H1 (cell line): Measurements from ENCODE around the gene GJB1. TPM values are rescaled to one million over a fixed set of nuclear protein-coding genes. Genes with fewer than 3 reads are reported as not detected.

Experiments used
- CTCF ChIA-PET: fragments of 300-600 bp; sonication (Branson Sonifier 250); formaldehyde crosslinking; loops from one replicate; lab custom pipeline; 2021; ENCODE audit not compliant: partially characterized antibody; lab: Charles Lee
- POLR2A ChIA-PET: fragments of 300-600 bp; sonication (Branson Sonifier 250); formaldehyde crosslinking; loops from one replicate; lab custom pipeline; 2021; ENCODE audit warnings: inconsistent platforms; ENCODE audit not compliant: partially characterized antibody; lab: Charles Lee
- DNase-seq, 2 experiments: peaks; one replicate each; pipeline versions ENCODE4 v3.0.0 to v3.0.0-alpha.2; 2010 to 2022; ENCODE audit warnings: low spot score in 2 of 2, low read depth in 1 of 2, mixed read lengths in 1 of 2
- FAIRE-seq: peaks from 2 replicates; lab custom pipeline; 2011; peaks lifted over from hg19 to GRCh38; lab: Jason Lieb, UNC
- H2AFZ ChIP-seq: 2 replicates; pipeline ENCODE4 v1.8.1; 2012; ENCODE audit warnings: low read length, inconsistent platforms
- H2AK5ac ChIP-seq: 2 replicates; pipeline ENCODE4 v1.6.1; 2013; ENCODE audit warnings: low read depth, low read length
- H2BK120ac ChIP-seq: replicated peaks from 2 replicates; pipeline ENCODE3; 2013; ENCODE audit warnings: low read depth, low read length, inconsistent platforms
- H2BK12ac ChIP-seq: 2 replicates; pipeline ENCODE4 v1.6.1; 2013; ENCODE audit warnings: low read depth, low read length
- H2BK15ac ChIP-seq: 2 replicates; pipeline ENCODE4 v1.6.1; 2013; ENCODE audit warnings: low read length
- H2BK20ac ChIP-seq: 2 replicates; pipeline ENCODE4 v1.6.1; 2013; ENCODE audit warnings: low read length
- H2BK5ac ChIP-seq: 2 replicates; pipeline ENCODE4 v1.6.1; 2013; ENCODE audit warnings: low read depth, low read length
- H3K14ac ChIP-seq: 2 replicates; pipeline ENCODE4 v1.6.1; 2013; ENCODE audit warnings: inconsistent platforms; ENCODE audit not compliant: insufficient read length
- H3K18ac ChIP-seq: 2 replicates; pipeline ENCODE4 v1.6.1; 2013; ENCODE audit warnings: low read length; ENCODE audit errors: extremely low read depth
- H3K23ac ChIP-seq: 2 replicates; pipeline ENCODE4 v1.6.1; 2013; ENCODE audit warnings: inconsistent platforms; ENCODE audit not compliant: insufficient read length
- H3K23me2 ChIP-seq: 2 replicates; pipeline ENCODE4 v1.6.1; 2013; ENCODE audit warnings: low read depth, low read length
- H3K27ac ChIP-seq: 2 replicates; pipeline ENCODE4 v1.6.1; 2011; ENCODE audit warnings: low read depth, low read length, inconsistent platforms
- H3K27me3 ChIP-seq, 4 experiments: replicated peaks in 1 of 4; 1 replicate in 1 of 4; 2 replicates in 3 of 4; pipeline versions ENCODE4 v1.6.1 to v1.8.1; 2011 to 2013; ENCODE audit warnings: low read length in 3 of 4, mild to moderate bottlenecking in 3 of 4, inconsistent platforms in 2 of 4, mixed read lengths in 2 of 4, moderate library complexity in 1 of 4; ENCODE audit not compliant: control insufficient read depth in 3 of 4, insufficient read depth in 3 of 4; ENCODE audit errors: extremely low read depth in 1 of 4
- H3K36me3 ChIP-seq, 4 experiments: 2 replicates each; pipeline versions ENCODE4 v1.6.1 to v1.8.1; 2011 to 2013; ENCODE audit warnings: mild to moderate bottlenecking in 4 of 4, low read length in 3 of 4, moderate library complexity in 2 of 4, control low read depth in 1 of 4, inconsistent platforms in 1 of 4; ENCODE audit not compliant: insufficient read depth in 4 of 4, control insufficient read depth in 2 of 4
- H3K4ac ChIP-seq: replicated peaks from 2 replicates; pipeline ENCODE3; 2013; ENCODE audit warnings: low read length, low read depth, mixed read lengths, inconsistent platforms; ENCODE audit not compliant: insufficient read length
- H3K4me1 ChIP-seq, 4 experiments: replicated peaks in 1 of 4; 1 replicate in 1 of 4; 2 replicates in 3 of 4; pipeline versions ENCODE4 v1.6.1 to v1.8.1; 2011 to 2013; ENCODE audit warnings: low read length in 3 of 4, inconsistent platforms in 2 of 4, mixed read lengths in 1 of 4; ENCODE audit not compliant: insufficient read depth in 4 of 4, control insufficient read depth in 3 of 4
- H3K4me2 ChIP-seq, 2 experiments: 2 replicates each; pipeline versions ENCODE4 v1.6.1 to v1.8.1; 2011 to 2013; ENCODE audit warnings: low read depth in 2 of 2, low read length in 2 of 2, control low read depth in 1 of 2, inconsistent platforms in 1 of 2, mild to moderate bottlenecking in 1 of 2; ENCODE audit not compliant: insufficient read depth in 1 of 2
- H3K4me3 ChIP-seq, 4 experiments: fragments of 200-600, 300-600 bp in 1 of 4; sonication (generic), shearing (Covaris generic), sonication (Bioruptor Twin) in 1 of 4; 2 replicates each; pipeline versions ENCODE4 v1.5.1 to v1.8.1; 2011 to 2016; ENCODE audit warnings: low read length in 4 of 4, low read depth in 3 of 4, control low read depth in 2 of 4, inconsistent platforms in 2 of 4, mild to moderate bottlenecking in 2 of 4, mixed read lengths in 1 of 4, moderate library complexity in 1 of 4; ENCODE audit not compliant: insufficient read depth in 2 of 4; ENCODE audit errors: extremely low read depth in 1 of 4
- H3K56ac ChIP-seq: replicated peaks from 2 replicates; pipeline ENCODE3; 2013; ENCODE audit warnings: low read depth, mild to moderate bottlenecking, mixed read lengths, low read length, inconsistent platforms; ENCODE audit not compliant: insufficient read length
- H3K79me1 ChIP-seq: 2 replicates; pipeline ENCODE4 v1.6.1; 2013; ENCODE audit warnings: low read depth, low read length, control low read depth
- H3K79me2 ChIP-seq, 2 experiments: 2 replicates each; pipeline versions ENCODE4 v1.6.1 to v1.8.1; 2012 to 2013; ENCODE audit warnings: low read length in 2 of 2, mild to moderate bottlenecking in 2 of 2, inconsistent platforms in 1 of 2; ENCODE audit not compliant: insufficient read depth in 2 of 2, control insufficient read depth in 1 of 2
- H3K9ac ChIP-seq, 4 experiments: replicated peaks in 1 of 4; 1 replicate in 1 of 4; 2 replicates in 3 of 4; pipeline versions ENCODE4 v1.6.1 to v1.8.1; 2011 to 2013; ENCODE audit warnings: low read depth in 3 of 4, low read length in 3 of 4, control low read depth in 2 of 4, mild to moderate bottlenecking in 2 of 4, moderate library complexity in 2 of 4, inconsistent platforms in 1 of 4; ENCODE audit errors: extremely low read depth in 1 of 4
- H3K9me3 ChIP-seq, 2 experiments: 2 replicates each; pipeline versions ENCODE4 v1.6.1 to v1.8.1; 2012 to 2013; ENCODE audit warnings: mild to moderate bottlenecking in 2 of 2, moderate library complexity in 2 of 2, control low read depth in 1 of 2, inconsistent platforms in 1 of 2, low read depth in 1 of 2, low read length in 1 of 2, mixed read lengths in 1 of 2; ENCODE audit not compliant: insufficient read depth in 2 of 2
- H4K20me1 ChIP-seq, 2 experiments: replicated peaks in 1 of 2; 2 replicates each; pipeline versions ENCODE3 to v1.8.1; 2011 to 2013; ENCODE audit warnings: inconsistent platforms in 2 of 2, low read length in 2 of 2, mild to moderate bottlenecking in 1 of 2; ENCODE audit not compliant: insufficient read depth in 2 of 2, control insufficient read depth in 1 of 2
- H4K5ac ChIP-seq: 2 replicates; pipeline ENCODE4 v1.6.1; 2013; ENCODE audit warnings: low read length, low read depth, mixed read lengths, inconsistent platforms; ENCODE audit not compliant: insufficient read length
- H4K8ac ChIP-seq: 2 replicates; pipeline ENCODE4 v1.8.0; 2013; ENCODE audit warnings: mild to moderate bottlenecking, moderate library complexity, low read length, inconsistent platforms; ENCODE audit not compliant: insufficient read depth; ENCODE audit errors: extremely low read depth
- H4K91ac ChIP-seq: replicated peaks from 2 replicates; pipeline ENCODE3; 2013; ENCODE audit warnings: low read length, mixed read lengths, inconsistent platforms; ENCODE audit not compliant: insufficient read length
- BRCA1 ChIP-seq: IDR thresholded peaks from 2 replicates; pipeline ENCODE4 v1.6.1; 2012; ENCODE audit warnings: low read depth, low read length, improper control_type of control experiment
- CEBPB ChIP-seq: IDR thresholded peaks from 2 replicates; pipeline ENCODE4 v1.6.1; 2012; ENCODE audit warnings: low read depth, low read length
- CHD1 ChIP-seq: IDR thresholded peaks from 2 replicates; pipeline ENCODE4 v1.6.1; 2012; ENCODE audit warnings: low read depth, low read length, improper control_type of control experiment
- CTBP2 ChIP-seq: IDR thresholded peaks from 2 replicates; pipeline ENCODE4 v1.7.0; 2011; ENCODE audit warnings: borderline replicate concordance, mild to moderate bottlenecking, moderate library complexity, mixed read lengths, low read length; ENCODE audit not compliant: insufficient read depth, insufficient read length
- HDAC6 ChIP-seq: IDR thresholded peaks from one replicate; pipeline ENCODE4 v1.7.1; 2012; ENCODE audit warnings: low read depth, mild to moderate bottlenecking, inconsistent platforms, low read length, moderate library complexity
- KDM5A ChIP-seq: fragments of 200-600 bp; IDR thresholded peaks from 2 replicates; pipeline ENCODE4 v1.7.1; 2012; ENCODE audit warnings: mild to moderate bottlenecking, low read length, inconsistent platforms, mixed read lengths
- MAFK ChIP-seq: IDR thresholded peaks from 2 replicates; pipeline ENCODE4 v1.6.1; 2012; ENCODE audit warnings: low read depth, mild to moderate bottlenecking, improper control_type of control experiment, low read length
- POU5F1 ChIP-seq: IDR thresholded peaks from 2 replicates; pipeline ENCODE4 v1.6.1; 2011; ENCODE audit warnings: low read depth, mild to moderate bottlenecking, low read length, moderate library complexity
- SIRT6 ChIP-seq: IDR thresholded peaks from one replicate; pipeline ENCODE4 v1.7.1; 2012; ENCODE audit warnings: low read length, inconsistent platforms
- SP4 ChIP-seq: IDR thresholded peaks from 2 replicates; pipeline ENCODE4 v1.6.1; 2012; ENCODE audit warnings: low read length, inconsistent platforms
- SRF ChIP-seq: IDR thresholded peaks from 2 replicates; pipeline ENCODE4 v1.6.1; 2011; ENCODE audit warnings: mild to moderate bottlenecking, low read depth, low read length, moderate library complexity
- SUZ12 ChIP-seq: fragments of 200-600 bp; sonication (generic); IDR thresholded peaks from 2 replicates; pipeline ENCODE4 v1.6.1; 2012; ENCODE audit warnings: mild to moderate bottlenecking, inconsistent platforms, low read length, moderate library complexity, mixed read lengths
- TAF1 ChIP-seq: IDR thresholded peaks from 2 replicates; pipeline ENCODE4 v1.6.1; 2011; ENCODE audit warnings: mild to moderate bottlenecking, low read depth, low read length
- WGBS, 2 experiments: shearing (Covaris generic) in 1 of 2; methylation state at CpG; one replicate each; pipeline versions ENCODE4 v1.1.6 to v1.1.7; 2013 to 2015; ENCODE audit warnings: low lambda C conversion rate in 2 of 2, mixed read lengths in 2 of 2, inconsistent platforms in 1 of 2, low coverage in 1 of 2, missing lambda C conversion rate in 1 of 2; ENCODE audit not compliant: insufficient replicate concordance in 2 of 2, insufficient coverage in 1 of 2, insufficient read length in 1 of 2; ENCODE audit errors: extremely low coverage in 1 of 2, missing lambda C conversion rate in 1 of 2; 5-methylcytosine and 5-hydroxymethylcytosine counted together
- polyA plus RNA-seq, 7 experiments: library from polyadenylated mRNA; depleted of rRNA in 3 of 7; stranded (reverse) in 5 of 7; unstranded in 2 of 7; fragments of >200 nt in 5 of 7; fragments of 200-250 nt in 2 of 7; gene quantifications; 1 replicate in 5 of 7; 2 replicates in 1 of 7; 4 replicates in 1 of 7; pipeline versions ENCODE4 v1.2.1 to v1.2.3, GENCODE V29; 2011 to 2013; ENCODE audit warnings: missing spikeins in 2 of 7, mixed read lengths in 2 of 7
- total RNA-seq: library from RNA; stranded (reverse); fragmentation: NEBNext Ultra II Directional; extraction: Animal tissue kit (Norgen Biotek cat#: 25700); gene quantifications from 2 replicates; pipeline ENCODE4 v1.2.1, GENCODE V29; 2021
- TF ChIP-seq, protein P1 (sequence below): IDR thresholded peaks from 2 replicates; pipeline ENCODE4 v1.6.1; 2011; ENCODE audit warnings: low read depth, mild to moderate bottlenecking, low read length; ENCODE audit not compliant: insufficient read depth
- TF ChIP-seq, protein P2 (sequence below): IDR thresholded peaks from 2 replicates; pipeline ENCODE4 v1.6.1; 2012; ENCODE audit warnings: inconsistent platforms

Gene GJB1
- total and polyA plus RNA-seq, 2 of the 8 experiments (the other 6 are each of a cell fraction or from before 2014, with no cell fraction given): 0.14 TPM; not detected in 1

DNA sequence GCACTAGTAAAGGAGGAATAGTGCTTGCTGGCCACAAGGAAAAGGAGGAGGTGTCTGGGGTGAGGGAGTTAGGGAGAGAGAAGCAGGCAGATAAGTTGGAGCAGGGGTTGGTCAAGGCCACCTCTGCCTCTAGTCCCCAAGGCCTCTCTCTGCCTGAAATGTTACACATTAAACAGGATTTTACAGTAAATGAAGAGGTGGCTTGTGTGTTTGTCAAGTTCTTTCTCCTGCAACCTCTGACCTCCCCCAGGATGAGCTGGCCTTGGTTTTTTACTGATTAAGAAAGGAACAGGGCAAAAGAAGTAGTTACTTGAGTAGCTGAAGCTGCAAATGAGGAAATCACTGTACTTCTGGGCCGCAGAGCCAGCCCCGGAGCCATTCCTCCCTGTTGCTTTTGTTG lies 2.0 kb downstream of the GJB1 start:
- POLR2A ChIA-PET: interaction anchor here (1.0 to 1.2 kb wide), 2 partner anchors 15 to 157 kb away, joined by 3 read pairs; no protein-coding TSS in a partner anchor
- Histone ChIP-seq H2BK12ac (0 out of 2 replicates have a peak overlapping the region, but pooled peaks have one; percentile 39), H3K23ac (no peak overlapping the region), H3K79me2 (no peaks in the 10 kb centered on the region), H3K79me1 (no peaks in the 10 kb centered on the region), H2AFZ (peak overlapping the region; percentile 32; the same call in 1 of the 2 replicates), H2AK5ac (0 out of 2 replicates have a peak overlapping the region, but pooled peaks have one; percentile 24), H3K18ac (no peak overlapping the region; the same call in 1 of the 2 replicates), H3K56ac (no peak overlapping the region), H4K20me1 (no peaks in the 10 kb centered on the region), H2BK5ac (no peak overlapping the region), H3K27ac (no peak overlapping the region), H2BK20ac (no peak overlapping the region), H4K8ac (no peak overlapping the region), H3K9me3 (no peaks in the 10 kb centered on the region), H2BK15ac (no peak overlapping the region), H3K4me2 (no peak overlapping the region), H2BK120ac (no peak overlapping the region), H3K14ac (no peak overlapping the region), H3K4me1 (peaks cover 3 to 8% (median 6%) of the 10 kb centered on the region in 4 experiments), H4K5ac (no peak overlapping the region), H3K4me3 (no peak overlapping the region), H3K36me3 (no peaks in the 10 kb centered on the region), H3K4ac (no peak overlapping the region), H3K9ac (no peak overlapping the region), H3K23me2 (no peaks in the 10 kb centered on the region), H4K91ac (no peak overlapping the region), H3K27me3 (no peaks in the 10 kb centered on the region)
- WGBS, 2 experiments: 75% methylated on average over 2 of the region's 2 CpGs; no CpG with 5 or more reads in 1 of the 2 experiments
- no peak for FAIRE-seq
- no peak for DNase-seq
- CTCF ChIA-PET: no interaction called here
- TF ChIP-seq CHD1 (no peak), SIRT6 (no peak), TAF1 (no peak), POU5F1 (no peak), SRF (no peak), BRCA1 (no peak), SP4 (no peak), CTBP2 (no peak), KDM5A (no peak), MAFK (no peak), SUZ12 (no peak), HDAC6 (no peak), CEBPB (no peak)
- TF ChIP-seq, protein P1, sequence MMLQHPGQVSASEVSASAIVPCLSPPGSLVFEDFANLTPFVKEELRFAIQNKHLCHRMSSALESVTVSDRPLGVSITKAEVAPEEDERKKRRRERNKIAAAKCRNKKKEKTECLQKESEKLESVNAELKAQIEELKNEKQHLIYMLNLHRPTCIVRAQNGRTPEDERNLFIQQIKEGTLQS: no peak
- TF ChIP-seq, protein P2, sequence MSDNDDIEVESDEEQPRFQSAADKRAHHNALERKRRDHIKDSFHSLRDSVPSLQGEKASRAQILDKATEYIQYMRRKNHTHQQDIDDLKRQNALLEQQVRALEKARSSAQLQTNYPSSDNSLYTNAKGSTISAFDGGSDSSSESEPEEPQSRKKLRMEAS: no peak
